Measurements from ENCODE around the gene TNFRSF13B. TPM values are rescaled to one million over a fixed set of nuclear protein-coding genes. Genes with fewer than 3 reads are reported as not detected.
A peak's percentile ranks its signal among the peaks of the same experiment; 100 is the strongest.

TNFRSF13B gene
- polyA plus RNA-seq, 1 donor (not counting 4 experiments of a cell fraction or from before 2014, with no cell fraction given), result not detected

DNA sequence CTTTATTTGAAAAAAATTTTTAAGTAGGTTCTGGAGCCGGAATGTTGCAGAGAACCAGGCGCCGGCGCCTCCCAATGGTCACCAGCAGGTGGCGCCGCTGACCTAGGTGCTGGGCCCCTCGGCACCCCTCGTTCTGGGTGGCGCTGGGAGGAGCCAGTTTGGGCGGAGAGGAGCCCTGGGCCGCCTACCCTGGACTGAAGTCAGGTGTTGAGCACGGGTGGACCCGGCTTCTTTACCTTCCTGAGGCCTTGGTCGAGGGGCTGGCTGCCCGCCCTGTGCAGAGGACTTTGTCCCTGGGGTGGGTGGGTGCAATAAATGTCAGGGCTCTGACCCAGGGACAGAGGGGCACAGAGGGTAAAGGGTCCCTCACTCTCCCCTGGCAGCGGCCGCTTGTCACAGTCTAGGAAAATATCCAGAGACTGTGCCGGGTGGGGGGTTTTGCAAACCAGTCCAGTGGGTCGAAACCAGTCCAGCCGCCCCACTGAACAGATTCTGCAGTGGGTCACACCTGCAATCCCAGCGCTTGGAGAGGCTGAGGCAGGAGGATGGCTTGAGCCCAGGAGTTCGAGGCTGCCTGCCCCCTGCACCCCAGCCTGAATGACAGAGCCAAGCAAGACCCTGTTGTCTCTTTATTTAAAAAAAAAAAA is 30.1 kb upstream of the TNFRSF13B start:
- H3K36me3 ChIP-seq (ENCODE audit: control insufficient read depth in 2 of 2, extremely low read depth in 1 of 2, insufficient read depth in 2 of 2, low read length in 2 of 2), result no peaks in the 10 kb centered on the region
- H2AFZ ChIP-seq (ENCODE audit: control insufficient read depth, low read length), result no peak overlapping the region

DNA sequence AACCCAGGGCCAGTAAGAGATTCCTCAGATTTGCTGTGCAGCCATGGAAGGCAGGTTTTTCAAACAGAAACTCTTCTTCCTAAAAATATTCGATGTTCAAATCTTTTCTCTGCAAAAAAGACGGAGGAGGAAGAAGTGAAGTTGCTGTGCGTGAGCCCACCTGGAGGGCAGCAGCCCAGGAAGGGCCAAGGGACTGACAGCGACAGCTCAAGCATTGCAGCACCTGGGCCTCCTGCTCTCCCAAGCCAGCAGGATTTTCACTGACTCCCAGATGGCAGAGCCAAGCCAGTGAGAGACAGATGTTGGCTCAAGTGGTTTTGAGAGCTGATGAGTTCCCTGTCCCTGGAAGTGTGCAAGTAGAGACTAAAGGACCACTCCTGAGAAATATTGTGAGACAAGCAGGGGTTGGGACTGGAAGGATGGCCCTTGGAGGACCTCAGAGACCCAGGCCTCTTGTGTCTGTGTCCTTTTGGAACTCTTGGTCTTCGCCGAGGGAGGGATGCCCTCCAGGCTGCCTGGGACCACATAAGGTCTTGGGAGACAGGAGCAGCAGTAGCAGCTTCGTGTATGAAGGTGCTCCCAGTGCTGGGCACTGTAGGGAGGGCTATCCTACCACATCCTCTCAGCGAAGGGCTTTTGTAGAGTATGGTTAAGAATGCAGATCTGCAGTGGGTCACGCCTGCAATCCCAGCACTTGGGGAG is 29.3 kb upstream of the TNFRSF13B start:
- no peak overlapping the region for H3K27ac ChIP-seq (ENCODE audit: control insufficient read depth, insufficient read depth, low read length)
- H3K36me3 ChIP-seq (ENCODE audit: control insufficient read depth in 2 of 2, extremely low read depth in 1 of 2, insufficient read depth in 2 of 2, low read length in 2 of 2), result no peaks in the 10 kb centered on the region
- no peak overlapping the region for H3K4me2 ChIP-seq (ENCODE audit: control insufficient read depth, extremely low read depth, insufficient read depth, low read depth, low read length)
- no peak overlapping the region for H2AFZ ChIP-seq (ENCODE audit: control insufficient read depth, low read length)
- DNase-seq (ENCODE audit: low read depth, low spot score) (no peak), FAIRE-seq (no peak)
- H4K20me1 ChIP-seq (ENCODE audit: control insufficient read depth, extremely low read depth, insufficient read depth, low read length), result no peaks in the 10 kb centered on the region
- dilution Hi-C loops (cut with MboI; ENCODE audit: extremely low pct_ligation_motif_present, low sequenced_read_pairs), result no loop called here
- no peaks in the 10 kb centered on the region for H3K27me3 ChIP-seq (ENCODE audit: control insufficient read depth, extremely low read depth, insufficient read depth, low read length)
- H3K9ac ChIP-seq (ENCODE audit: control insufficient read depth, extremely low read depth, insufficient read depth, low read length), result no peak overlapping the region
- H3K4me3 ChIP-seq (ENCODE audit: control insufficient read depth in 2 of 3, extremely low read depth in 1 of 3, insufficient read depth in 2 of 3, low read depth in 1 of 3, low read length in 3 of 3), result no peak overlapping the region
- no peaks in the 10 kb centered on the region for H3K9me3 ChIP-seq (ENCODE audit: control insufficient read depth, low read depth, low read length)
- no peaks in the 10 kb centered on the region for H3K4me1 ChIP-seq (ENCODE audit: control insufficient read depth, extremely low read depth, insufficient read depth, low read length)
- H3K9me1 ChIP-seq (ENCODE audit: control insufficient read depth, extremely low read depth, insufficient read depth, low read length), result no peaks in the 10 kb centered on the region
- TF ChIP-seq, protein P1, sequence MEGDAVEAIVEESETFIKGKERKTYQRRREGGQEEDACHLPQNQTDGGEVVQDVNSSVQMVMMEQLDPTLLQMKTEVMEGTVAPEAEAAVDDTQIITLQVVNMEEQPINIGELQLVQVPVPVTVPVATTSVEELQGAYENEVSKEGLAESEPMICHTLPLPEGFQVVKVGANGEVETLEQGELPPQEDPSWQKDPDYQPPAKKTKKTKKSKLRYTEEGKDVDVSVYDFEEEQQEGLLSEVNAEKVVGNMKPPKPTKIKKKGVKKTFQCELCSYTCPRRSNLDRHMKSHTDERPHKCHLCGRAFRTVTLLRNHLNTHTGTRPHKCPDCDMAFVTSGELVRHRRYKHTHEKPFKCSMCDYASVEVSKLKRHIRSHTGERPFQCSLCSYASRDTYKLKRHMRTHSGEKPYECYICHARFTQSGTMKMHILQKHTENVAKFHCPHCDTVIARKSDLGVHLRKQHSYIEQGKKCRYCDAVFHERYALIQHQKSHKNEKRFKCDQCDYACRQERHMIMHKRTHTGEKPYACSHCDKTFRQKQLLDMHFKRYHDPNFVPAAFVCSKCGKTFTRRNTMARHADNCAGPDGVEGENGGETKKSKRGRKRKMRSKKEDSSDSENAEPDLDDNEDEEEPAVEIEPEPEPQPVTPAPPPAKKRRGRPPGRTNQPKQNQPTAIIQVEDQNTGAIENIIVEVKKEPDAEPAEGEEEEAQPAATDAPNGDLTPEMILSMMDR (optimal IDR thresholded peaks at IDR 0.05 in 1 of 3, IDR thresholded peaks at IDR 0.05 in 1 of 3, conservative IDR thresholded peaks at IDR 0.05 in 1 of 3; ENCODE audit: extremely low read depth in 1 of 3, insufficient read depth in 2 of 3, low read length in 3 of 3), result no peak
- no peak for TF ChIP-seq EZH2 (IDR thresholded peaks at IDR 0.05; ENCODE audit: low read length)
- H3K79me2 ChIP-seq (ENCODE audit: control insufficient read depth, insufficient read depth, low read length), result no peaks in the 10 kb centered on the region

More for the DNA sequence above, 30.1 kb upstream of the TNFRSF13B start:
- H3K9me3 ChIP-seq (ENCODE audit: control insufficient read depth, low read depth, low read length), result no peaks in the 10 kb centered on the region
- H3K4me2 ChIP-seq (ENCODE audit: control insufficient read depth, extremely low read depth, insufficient read depth, low read depth, low read length), result no peak overlapping the region
- H3K27ac ChIP-seq (ENCODE audit: control insufficient read depth, insufficient read depth, low read length), result no peak overlapping the region
- H3K4me1 ChIP-seq (ENCODE audit: control insufficient read depth, extremely low read depth, insufficient read depth, low read length), result no peaks in the 10 kb centered on the region
- no peaks in the 10 kb centered on the region for H4K20me1 ChIP-seq (ENCODE audit: control insufficient read depth, extremely low read depth, insufficient read depth, low read length)
- dilution Hi-C loops (cut with MboI; ENCODE audit: extremely low pct_ligation_motif_present, low sequenced_read_pairs), result no loop called here
- no peak for DNase-seq (ENCODE audit: low read depth, low spot score)
- H3K9me1 ChIP-seq (ENCODE audit: control insufficient read depth, extremely low read depth, insufficient read depth, low read length), result no peaks in the 10 kb centered on the region
- H3K4me3 ChIP-seq (ENCODE audit: control insufficient read depth in 2 of 3, extremely low read depth in 1 of 3, insufficient read depth in 2 of 3, low read depth in 1 of 3, low read length in 3 of 3), result no peak overlapping the region
- H3K27me3 ChIP-seq (ENCODE audit: control insufficient read depth, extremely low read depth, insufficient read depth, low read length), result no peaks in the 10 kb centered on the region
- peak; percentile 56 for FAIRE-seq
- H3K9ac ChIP-seq (ENCODE audit: control insufficient read depth, extremely low read depth, insufficient read depth, low read length), result no peak overlapping the region
- TF ChIP-seq EZH2 (IDR thresholded peaks at IDR 0.05; ENCODE audit: low read length), result no peak
- TF ChIP-seq, protein P1 (optimal IDR thresholded peaks at IDR 0.05 in 1 of 3, IDR thresholded peaks at IDR 0.05 in 1 of 3, conservative IDR thresholded peaks at IDR 0.05 in 1 of 3; ENCODE audit: extremely low read depth in 1 of 3, insufficient read depth in 2 of 3, low read length in 3 of 3), result peak; percentile 73 to 98 (median 90)
- H3K79me2 ChIP-seq (ENCODE audit: control insufficient read depth, insufficient read depth, low read length), result no peaks in the 10 kb centered on the region
